ENCODE data around the gene ADIPOR2.

DNA sequence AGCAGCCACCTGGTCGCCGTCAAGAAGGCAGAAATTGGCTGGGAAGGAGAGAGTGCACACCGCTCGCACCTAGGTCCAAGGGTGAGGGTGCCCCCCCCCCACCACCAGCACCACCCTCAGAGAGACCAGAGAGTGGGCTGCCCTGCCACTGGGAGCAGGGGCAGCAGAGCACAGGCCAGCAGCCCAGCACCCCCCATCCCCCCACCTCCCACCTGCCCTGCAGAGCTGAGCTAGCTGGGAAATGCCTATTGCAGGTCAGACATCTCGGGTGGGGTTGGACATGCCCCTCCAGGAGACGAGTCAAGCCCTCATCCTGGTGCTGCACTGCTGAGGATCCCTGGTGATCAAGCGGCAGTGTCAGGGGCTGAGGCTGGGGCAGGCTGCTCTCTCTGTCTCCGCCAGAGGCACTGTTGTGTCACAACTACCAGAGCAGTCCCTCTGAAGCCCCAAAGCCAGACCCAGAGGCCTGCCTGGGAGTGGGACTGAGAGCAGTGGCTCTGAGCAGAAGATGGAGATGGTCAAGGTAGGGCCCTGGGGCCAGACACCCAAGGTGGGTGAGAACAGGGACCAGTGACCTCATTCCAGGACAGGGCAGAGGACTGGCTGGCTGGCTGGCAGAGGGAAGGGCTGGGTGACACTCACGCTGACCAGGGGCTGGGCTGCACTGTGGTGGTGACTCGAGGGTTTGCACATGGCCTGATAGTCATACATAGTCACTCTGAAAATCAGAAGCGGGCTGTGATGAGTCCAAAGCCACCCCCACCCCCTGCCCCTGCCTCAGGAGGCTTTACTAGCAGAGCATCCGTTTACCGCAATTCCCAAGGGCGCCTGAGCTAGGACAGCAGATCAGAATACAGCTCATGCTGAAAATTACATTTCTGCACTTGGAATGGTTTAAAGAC is 109.8 kb downstream of the ADIPOR2 start:
- TF ChIP-seq, protein P1, sequence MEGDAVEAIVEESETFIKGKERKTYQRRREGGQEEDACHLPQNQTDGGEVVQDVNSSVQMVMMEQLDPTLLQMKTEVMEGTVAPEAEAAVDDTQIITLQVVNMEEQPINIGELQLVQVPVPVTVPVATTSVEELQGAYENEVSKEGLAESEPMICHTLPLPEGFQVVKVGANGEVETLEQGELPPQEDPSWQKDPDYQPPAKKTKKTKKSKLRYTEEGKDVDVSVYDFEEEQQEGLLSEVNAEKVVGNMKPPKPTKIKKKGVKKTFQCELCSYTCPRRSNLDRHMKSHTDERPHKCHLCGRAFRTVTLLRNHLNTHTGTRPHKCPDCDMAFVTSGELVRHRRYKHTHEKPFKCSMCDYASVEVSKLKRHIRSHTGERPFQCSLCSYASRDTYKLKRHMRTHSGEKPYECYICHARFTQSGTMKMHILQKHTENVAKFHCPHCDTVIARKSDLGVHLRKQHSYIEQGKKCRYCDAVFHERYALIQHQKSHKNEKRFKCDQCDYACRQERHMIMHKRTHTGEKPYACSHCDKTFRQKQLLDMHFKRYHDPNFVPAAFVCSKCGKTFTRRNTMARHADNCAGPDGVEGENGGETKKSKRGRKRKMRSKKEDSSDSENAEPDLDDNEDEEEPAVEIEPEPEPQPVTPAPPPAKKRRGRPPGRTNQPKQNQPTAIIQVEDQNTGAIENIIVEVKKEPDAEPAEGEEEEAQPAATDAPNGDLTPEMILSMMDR (IDR thresholded peaks at IDR 0.05): peak in 1 of 3 experiments; percentile 74
- no peak for TF ChIP-seq POLR2A (IDR thresholded peaks at IDR 0.05; ENCODE audit: low read depth)
- no peak for TF ChIP-seq POLR2AphosphoS5 (IDR thresholded peaks at IDR 0.05)

All from esophagus muscularis mucosa (tissue), 3 donors.